Fibroblast of peridontal ligament (primary cell): ENCODE results near the gene SGSM1.
A peak's percentile ranks its signal among the peaks of the same experiment; 100 is the strongest.
"Not testable (repeated sequence)": the region's sequence is repeated elsewhere in the genome, so short reads cannot be mapped to it uniquely, and the experiment has no call there.

Source experiments
- DNase-seq: peaks from one replicate; pipeline ENCODE4 v3.0.0-alpha.2; 2010; ENCODE audit errors: extremely low read depth

The SGSM1 gene

DNA sequence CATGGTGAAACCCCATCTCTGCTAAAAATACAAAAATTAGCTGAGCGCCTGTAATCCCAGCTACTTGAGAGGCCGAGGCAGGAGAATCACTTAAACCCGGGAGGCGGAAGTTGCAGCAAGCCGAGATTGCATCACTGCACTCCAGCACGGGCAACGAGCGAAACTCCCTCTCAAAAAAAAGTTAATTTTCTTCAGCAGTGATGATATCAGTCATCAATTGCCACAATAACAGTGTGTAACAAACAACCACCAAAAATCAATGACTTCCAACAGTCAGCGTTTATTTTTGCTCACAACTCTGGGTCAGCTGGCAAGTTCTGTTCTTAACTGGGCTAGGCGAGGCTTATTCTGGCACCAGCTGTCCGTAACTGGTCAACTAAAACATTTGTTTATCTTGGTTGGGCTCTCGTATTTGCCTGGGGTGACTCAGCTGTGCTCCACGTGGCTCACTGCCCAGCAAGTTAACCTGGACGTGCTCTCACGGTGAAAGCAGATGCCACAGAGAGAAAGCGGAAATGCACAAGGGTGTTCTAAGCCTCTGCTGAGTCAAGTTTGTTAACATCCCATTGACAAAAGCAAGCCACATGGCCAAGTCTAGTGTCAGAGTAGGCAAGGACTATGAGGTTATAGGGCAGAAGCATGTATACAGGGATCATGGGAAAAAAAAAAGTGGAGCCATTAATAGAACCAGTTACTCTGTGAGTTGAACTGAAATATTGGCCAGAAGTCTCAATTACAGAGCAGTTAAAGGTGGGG is 88.4 kb downstream of the SGSM1 start:
- peak; percentile 1 for DNase-seq

DNA sequence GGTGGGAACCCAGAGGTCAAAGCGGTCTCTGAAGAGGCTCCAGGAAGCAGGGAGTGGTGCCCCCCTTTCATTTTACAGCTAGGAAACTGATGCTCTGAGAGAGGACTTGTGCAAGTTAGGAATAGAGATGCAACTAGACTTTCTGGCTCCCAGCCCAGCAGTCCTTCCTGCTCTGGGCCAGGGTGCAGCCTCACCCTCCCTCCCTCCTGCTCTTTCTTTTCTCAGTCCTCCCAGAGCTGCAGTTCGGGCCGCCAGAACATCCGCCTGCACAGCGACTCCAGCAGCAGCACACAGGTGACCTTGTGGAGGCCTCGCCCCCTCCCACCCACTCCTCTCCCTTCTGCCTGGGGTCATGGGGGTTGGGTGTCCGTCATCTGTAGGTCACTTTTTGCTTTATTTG is 89.0 kb downstream of the SGSM1 start:
- DNase-seq, result no peak

GRCh38 chr22:24901448-24901847 is 95.4 kb downstream of the SGSM1 start:
- DNase-seq, result no peak

DNA sequence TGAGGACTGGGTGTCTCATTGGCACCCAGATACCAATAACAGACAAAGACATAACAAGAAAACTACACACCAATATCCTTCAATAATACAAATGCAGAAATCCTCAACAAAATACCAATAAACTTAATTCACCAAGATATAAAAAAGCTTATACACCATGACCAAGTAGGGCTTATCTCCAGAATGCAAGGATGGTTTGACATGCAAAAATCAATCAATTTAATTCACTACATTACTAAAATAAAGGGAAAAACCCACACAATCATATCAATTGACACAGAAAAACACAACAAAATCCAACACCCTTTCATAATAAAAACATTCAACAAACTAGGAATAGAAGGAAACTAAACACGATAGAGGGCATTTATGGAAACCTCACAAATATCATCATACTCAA is 99.9 kb downstream of the SGSM1 start:
- DNase-seq, result no peak

DNA sequence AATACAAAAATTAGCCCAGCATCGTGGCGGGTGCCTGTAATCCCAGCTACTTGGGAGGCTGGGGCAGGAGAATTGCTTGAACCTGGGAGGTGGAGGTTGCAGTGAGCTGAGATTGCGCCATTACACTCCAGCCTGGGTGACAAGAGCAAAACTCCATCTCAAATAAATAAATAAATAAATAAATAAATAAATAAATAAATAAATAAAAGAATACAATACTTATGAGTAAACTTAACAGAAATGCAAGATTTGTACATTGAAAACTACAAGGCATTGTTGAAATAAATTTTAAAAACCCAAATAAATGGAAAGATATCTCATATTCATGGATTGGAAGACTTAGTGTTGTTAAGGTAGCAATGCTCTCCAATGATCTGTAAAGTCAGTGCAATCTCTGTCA is 101.1 kb downstream of the SGSM1 start:
- not testable (repeated sequence) for DNase-seq

- DNase-seq, result no peak
These were observed 114.0 kb downstream of the SGSM1 start for GRCh38 chr22:24920029-24920428.

DNA sequence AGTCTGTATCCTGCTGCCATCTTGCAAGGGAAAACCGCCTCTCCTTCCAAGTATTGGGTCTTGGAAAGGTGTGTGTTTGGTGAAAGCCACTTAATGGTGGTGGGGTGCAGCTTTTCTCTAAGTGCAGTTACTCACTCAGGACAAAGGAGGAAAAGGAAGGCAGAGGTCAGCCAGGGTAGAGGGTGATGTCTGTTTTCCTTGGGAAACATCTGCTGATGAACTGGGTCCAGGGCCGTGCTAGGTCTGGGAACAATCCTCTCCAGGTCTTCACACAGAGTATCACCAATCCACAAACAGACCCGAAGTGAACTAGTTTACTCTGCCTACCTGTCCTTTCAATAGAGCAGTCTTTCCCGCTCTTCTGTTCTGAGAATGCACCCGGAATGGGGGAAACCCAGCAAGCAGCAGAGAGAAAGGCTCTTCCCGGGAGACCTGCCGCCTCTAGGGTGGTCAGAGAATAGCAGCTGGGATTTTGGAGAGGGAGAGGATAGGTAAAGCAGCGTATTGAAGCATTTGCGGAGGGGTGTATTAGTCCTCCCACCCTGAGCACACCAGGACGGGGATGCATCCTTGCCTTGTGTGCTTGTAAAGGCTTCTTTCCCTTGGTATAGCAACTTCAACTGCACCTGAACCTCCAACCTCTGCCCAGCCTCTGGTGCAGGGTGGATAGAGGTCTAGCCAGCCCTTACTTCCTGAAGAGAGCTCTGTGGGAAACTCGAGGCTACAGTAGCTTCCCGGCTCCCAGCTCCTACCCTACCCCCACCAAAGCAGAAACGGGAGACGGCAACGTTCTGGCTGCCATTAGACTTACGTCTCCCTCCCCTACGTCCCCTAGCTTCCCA is 119.8 kb downstream of the SGSM1 start:
- no peak for DNase-seq

- no peak for DNase-seq
These were observed 120.4 kb downstream of the SGSM1 start for GRCh38 chr22:24926428-24926725.

DNA sequence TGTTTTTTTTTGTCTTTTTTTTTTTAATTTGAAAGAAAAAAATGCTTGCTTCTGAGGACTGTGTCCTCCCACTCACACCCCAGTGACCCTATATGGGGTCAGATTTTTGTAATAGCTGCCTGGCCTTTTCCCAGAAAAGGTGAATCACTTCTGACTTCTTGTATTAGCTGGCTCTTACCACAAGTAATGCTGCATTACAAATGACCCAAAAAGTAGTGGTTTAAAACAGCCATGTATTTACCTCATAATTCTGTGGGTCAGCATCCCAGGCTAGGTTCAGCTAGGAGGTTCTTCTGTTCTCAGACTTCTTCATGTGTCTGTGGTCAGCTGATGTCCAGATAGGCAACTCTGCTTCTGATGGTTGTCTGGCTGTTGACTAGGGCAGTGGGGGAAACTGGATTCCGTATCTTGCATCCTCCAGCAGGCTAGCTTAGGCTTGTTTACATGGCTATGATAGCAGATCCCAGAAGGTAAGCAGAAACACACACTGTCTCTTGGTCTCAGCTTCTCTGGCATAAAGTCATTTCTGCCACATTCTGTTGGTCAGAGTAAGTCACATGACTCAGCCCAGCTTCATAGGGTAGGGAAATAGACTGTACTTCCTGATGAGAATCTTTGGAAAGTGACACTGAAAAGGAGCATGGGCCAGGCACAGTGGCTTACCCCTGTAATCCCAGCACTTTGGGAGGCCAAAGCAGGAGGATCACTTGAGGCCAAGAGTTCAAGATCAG is 121.0 kb downstream of the SGSM1 start:
- no peak for DNase-seq

DNA sequence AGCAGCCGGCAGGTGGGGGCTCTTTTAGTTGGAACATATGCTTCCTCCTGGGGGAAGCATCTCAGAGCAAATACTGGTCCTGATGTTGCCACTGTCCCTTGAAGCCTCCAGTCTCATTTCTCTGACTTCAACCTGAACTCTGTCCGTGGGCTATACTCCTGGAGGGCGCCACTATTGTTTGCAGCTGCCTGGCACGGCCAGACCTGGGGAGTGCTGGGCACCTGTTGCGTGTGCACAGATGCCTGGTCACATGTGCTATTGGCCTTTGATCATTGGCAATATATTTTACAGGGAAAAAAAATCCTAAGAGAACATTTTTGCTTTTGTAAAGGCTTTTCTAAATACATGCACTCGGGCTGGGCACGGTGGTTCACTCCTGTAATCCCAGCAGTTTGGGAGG is 122.3 kb downstream of the SGSM1 start:
- DNase-seq, result no peak

DNA sequence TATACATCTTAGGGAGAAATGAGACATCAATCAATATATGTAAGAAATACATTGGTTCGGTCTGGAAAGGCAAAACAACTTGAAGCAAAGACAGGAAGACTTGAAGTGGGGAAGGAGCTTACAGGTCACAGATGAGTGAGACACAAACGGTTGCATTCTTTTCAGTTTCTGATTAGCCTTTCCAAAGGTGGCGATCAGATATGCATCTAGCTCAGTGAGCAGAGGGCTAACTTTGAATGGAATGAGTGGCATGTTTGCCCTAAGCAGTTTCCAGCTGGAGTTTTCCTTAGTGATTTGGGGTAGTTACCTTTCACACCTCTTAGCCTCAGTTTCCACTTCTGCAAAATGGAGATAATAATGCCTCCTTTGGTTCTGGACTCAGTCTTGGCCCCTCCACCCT is 124.7 kb downstream of the SGSM1 start:
- DNase-seq, result no peak

GRCh38 chr22:24935771-24936483 is 129.9 kb downstream of the SGSM1 start:
- no peak for DNase-seq

- no peak for DNase-seq
These were observed 131.1 kb downstream of the SGSM1 start for GRCh38 chr22:24937114-24937513.

GRCh38 chr22:24938741-24939341 is 132.8 kb downstream of the SGSM1 start:
- peak; percentile 20 for DNase-seq

- no peak for DNase-seq
These were observed 136.3 kb downstream of the SGSM1 start for GRCh38 chr22:24942301-24942700.

- DNase-seq, result no peak
These were observed 138.4 kb downstream of the SGSM1 start for GRCh38 chr22:24944217-24944937.

DNA sequence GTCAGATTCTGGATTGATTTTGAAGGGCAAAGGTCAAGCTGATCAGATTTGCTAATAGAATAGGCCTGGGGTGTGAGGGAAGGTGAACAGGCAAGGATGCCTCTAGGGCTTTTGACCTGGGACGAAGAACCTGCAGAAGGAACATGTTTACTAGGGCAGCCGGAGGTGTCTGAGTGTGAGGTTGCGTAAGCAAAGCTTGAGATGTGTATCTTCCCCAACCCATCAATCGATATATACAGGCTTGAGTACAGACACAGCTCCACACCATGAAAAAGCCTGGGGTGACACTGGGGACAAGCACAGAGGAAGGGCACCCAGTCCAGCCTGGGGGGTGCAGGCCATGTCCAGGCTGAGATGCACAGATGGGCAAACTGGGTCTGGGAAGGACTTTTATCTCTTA is 139.4 kb downstream of the SGSM1 start:
- no peak for DNase-seq

DNA sequence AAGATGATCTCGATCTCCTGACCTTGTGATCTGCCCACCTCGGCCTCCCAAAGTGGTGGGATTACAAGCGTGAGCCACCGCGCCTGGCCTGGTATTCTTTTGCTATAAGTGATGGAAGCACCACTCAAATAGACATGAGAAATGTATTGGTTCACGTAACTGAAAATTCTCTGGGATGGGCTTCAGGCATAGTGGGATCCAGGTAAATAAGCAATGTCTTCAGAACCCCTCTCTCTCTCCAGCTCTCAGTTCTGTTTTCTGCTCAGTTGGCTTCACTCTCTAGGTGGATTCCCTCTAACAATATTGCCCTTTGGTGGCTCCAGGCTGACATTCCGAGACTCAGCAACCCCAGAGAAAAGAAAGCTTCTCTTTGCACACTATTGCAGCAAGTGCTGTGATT is 141.4 kb downstream of the SGSM1 start:
- DNase-seq, result no peak

GRCh38 chr22:24947881-24948280 is 141.9 kb downstream of the SGSM1 start:
- no peak for DNase-seq

DNA sequence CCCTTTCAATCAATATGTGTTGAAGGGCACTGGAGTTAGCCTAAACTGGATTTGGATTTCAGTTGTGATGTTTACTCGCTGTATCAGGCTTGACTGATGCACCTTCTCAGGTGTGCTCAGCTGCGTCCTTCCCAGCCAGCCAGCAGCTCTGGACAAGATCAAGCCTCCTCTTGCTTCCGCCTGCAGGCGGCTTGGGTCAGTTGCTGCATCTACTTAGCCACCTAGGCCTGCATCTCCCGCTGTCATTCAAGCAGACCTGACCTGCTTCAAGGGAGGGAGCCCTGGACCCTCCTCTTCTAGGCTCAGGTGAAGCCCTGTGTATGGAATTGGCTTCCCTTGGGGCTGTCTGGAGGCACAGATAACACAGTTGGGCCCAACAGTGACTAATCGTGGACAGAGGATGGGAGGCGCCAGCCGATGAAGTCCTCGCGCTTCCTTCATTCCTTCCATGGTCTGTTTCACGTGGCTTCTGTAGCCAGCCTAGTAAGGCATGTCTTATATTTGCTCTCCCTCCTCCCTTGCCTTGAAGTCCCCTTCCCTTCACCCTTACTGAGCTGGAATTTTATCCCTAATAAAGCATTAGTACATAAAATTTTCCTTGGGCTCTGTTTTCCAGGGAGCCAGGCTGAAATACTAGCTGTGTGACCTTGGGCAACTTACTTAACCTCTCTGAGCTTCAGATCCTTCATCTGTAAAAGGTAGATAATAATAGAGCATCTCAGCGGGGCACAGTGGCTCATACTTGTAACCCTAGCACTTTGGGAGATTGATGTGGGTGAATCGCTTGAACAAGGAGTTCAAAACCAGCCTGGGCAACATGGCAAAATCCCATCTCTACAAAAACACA is 142.6 kb downstream of the SGSM1 start:
- no peak for DNase-seq
